GM18858 (cell line): ENCODE results near the gene DIAPH3.

ENCODE experiments used
- ATAC-seq: cut with Tn5 transposase; IDR thresholded peaks from one replicate; pipeline ENCODE4 v1.9.1; 2021; ENCODE audit not compliant: unreplicated experiment

The DIAPH3 gene

DNA sequence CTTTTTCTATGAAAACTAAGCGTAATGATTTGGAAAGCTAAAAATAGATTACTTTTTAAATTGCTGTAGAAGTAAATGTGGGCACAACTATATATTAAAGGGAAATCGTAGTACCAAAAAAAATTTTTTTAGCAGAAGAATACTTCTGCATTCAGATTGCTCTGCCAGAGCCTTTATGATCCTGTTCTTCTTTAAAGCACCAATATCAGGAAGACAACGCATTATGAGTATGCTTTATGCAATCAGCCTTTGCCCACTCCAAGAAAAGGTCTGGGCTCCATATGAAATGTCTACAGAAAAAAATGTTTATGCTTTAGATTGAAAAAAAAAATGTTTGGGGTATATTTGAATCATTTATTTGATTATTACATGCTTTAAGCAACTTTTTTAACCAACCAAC, 137.4 kb downstream of the DIAPH3 start:
- no peak for ATAC-seq

DNA sequence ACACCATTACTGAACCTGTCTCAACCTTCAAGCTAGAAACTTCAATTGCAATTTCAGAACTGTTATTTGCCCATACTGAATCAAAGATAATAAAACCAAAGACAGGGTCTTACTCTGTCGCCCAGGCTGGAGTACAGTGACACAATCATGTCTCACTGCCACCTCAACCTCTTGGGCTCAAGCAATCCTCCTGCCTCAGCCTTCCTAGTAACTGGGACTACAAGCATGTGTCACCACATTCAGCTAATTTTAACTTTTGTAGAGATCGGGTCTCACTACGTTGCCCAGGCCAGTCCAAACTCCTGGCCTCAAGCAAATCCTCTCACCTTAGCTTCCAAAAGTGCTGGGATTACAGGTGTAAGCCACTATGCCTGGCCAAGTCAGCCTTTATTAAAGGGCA, 143.4 kb downstream of the DIAPH3 start:
- ATAC-seq: no peak

DNA sequence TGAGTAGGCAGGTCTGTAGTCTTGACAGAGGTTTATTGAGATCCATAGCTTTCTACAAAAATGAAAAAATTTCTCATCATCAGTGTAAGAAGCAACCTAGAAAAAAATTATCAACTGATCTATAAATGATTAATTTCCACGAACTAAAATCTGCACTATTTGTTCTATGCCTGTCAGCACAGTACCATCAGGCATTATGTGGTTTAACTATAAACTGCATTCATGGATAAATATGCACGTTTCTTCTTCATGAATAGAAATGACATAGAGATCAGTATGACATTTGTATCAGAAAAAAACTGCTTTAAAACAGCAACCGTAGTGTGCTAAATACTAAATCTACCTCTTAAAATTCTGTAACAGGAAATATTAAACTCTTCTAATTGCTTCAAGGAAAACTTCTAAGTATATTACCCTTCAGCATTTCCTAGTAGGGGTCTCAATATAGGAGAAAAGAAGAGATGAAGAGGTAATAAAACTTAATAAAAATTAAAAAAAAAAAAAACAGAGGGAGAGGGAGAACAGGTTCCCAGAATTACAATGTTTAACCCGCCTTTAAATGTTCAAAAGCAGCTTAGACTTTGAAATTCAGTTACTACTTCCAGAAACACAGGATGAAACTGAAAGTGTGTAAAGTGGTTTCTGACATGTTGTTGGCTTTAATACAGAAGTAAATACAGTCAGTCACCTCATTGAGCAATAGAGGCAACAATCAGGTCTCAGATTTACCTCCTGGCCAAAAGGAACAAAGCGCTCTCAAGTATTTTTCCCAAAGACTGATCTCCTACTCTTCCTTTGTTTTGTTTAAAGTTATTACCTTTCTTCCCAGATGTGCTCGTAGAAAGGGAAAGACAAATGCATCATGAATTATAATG, 144.4 kb downstream of the DIAPH3 start:
- peak; percentile 80 for ATAC-seq

DNA sequence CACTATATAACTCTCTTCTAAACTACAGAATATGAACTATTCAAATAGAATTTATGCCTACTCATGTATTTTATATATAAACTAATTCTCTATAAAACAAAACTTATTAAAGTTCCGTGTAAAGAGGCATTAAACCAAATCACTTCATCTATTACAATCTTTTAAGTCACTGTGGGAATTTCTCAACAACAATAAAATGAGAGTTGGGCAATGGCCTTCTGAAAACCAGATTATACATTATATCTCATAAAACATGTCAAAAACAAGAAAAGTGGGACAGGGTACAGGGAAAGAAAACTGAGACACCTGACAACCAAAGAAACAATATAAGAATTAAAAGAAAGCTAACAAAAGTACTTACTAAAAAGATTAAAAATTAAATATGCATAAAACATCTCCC, 145.2 kb downstream of the DIAPH3 start:
- no peak for ATAC-seq

DNA sequence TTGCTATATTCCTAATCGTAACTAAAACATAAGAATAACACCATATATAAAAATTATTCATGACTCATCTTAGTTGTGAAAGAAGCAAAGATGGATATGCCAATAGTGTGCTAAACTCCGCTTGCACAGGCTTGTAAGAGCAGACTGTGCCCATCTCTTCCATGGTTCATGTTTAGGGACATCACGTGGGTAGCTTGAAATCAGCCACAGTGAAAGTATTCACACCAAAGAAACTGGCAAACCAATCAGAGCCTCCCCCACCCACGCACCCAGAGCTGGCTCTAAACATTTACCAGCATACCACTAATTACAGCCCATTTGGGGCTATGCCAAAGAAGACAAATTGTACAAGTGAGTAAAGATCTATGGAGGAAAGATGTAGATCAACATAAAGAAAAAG, 147.5 kb downstream of the DIAPH3 start:
- no peak for ATAC-seq

DNA sequence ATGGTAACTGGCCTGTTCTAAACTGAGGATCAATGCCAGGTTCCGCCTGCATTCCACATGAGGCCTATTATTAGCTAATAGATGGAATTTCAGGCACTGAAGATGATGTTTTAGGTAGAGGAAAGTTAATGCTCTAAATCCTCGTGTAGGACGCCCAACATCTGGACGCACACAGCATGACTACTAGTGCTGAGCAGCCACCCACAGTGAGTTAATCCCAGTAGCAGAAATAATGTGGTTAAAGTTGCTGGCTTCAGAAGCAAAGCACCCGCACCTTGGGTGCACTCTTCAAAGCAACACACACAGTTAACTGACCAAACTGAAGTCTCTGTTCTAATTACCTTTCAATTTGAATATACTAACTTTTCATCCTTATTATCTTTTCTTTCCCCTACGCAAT, 150.6 kb downstream of the DIAPH3 start:
- no peak for ATAC-seq

DNA sequence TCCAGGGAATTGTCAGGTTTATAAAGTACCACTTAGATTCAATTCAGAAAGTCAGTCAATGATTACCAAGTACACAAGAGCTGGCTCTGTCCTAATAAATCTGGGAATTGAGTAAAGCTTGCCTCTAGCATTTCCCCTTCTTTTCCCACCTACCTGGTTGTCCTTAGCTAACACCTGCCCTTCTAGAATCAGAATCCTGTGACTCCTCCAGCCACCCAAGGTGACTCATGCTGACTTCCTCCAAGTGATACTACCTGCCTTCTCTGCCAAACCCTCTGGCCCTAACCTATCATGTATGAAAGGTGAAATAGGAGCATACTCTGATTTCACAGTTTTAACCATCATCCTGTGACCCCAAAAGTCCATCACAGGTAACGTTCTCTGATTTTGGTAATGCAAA, 151.2 kb downstream of the DIAPH3 start:
- ATAC-seq: no peak

DNA sequence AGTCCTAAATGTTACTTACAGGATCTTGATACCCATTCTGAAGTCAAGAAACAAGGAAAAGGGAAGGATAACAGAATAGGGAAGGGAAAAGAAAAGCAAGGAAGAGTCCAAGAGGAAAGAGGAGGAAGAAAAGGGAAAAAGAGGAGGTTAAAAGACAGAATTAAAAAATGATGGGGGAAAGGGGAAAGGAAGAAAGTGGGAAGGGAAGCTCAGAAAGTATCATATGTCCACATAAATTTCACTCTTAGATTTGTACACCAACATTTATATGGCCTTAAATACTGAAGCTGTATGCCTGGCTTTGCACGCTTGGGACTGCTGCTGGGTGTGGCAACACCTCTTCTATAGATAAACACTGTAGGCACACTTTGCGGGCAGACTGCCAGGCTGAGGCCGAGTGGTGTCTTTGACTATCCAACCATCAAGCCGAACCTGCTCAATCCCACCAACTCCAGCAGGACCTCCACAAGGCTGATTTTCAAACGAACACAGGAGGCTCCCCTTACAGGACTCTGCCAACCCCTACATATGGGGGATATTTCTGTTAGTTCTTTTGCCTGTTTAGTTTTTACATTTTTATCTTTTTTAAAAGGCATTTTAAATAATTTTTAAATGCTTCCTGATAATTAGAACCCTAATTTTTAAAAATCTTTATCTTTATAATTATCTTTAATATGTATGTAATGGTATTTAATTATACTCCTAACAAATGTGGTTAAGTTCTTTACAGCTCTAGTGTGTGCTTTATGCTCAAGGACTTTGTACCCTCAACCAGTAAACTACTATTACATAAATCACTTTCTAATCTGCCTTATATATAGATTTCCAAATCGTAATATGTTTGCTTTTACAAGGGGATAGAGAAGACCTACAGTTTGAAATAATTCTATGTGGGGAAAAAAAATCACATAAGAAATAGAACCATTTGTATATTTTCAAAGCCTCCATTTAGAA, 154.2 kb downstream of the DIAPH3 start:
- ATAC-seq: no peak

DNA sequence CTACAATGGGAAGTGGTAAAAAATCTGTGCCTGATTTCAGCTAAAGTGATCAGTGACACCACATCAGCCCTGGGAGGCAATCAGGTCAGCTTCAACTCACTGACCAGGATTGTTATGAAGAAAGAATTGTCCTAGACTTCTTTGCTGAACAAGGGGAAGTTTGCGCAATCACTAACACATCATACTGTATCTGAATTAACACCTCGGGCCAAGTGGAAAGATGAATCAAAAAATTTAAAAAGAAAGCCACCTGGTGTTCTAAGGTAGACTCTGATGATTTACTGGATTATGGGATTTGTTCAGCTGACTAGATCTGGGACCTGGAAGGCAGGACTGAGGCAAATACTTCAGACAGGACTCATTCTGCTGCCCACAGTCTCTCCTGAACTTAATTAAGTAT, 161.8 kb downstream of the DIAPH3 start:
- no peak for ATAC-seq

DNA sequence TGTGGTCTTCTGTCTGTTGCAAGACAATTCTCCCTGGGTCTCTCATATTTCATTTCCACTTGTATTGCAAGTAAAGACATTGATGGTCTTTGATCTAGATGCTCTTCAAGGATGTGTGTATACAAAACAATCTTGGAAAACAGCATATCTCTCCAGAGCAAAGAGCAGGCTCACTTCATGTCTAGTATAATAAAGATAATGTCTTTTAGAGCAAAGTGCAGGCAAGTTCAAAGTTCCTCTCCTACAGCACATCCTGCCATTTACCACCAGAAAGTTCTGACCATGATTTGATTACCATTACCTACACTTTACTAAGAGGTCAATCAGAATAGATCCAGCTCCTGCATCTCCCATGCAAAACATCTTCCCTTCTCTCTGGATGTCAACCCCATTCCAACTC, 162.8 kb downstream of the DIAPH3 start:
- ATAC-seq: no peak

DNA sequence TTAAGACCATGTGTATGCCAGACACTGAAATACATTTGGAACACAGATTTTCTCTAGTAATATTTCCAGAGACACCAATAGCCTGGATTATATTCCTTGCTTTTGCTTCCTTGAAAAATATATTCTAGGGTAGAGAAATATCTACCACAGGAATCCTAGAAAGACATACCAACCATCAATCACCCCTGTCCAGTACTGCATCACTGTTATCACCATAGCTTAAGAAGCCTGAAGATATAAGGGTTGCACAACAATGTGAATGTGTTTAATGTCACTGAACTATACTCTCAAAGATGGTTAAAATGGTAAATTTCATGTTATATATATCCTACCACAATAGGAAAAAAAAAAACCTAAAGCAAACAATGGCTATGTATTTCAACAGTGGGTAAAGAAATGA, 163.6 kb downstream of the DIAPH3 start:
- ATAC-seq: no peak

DNA sequence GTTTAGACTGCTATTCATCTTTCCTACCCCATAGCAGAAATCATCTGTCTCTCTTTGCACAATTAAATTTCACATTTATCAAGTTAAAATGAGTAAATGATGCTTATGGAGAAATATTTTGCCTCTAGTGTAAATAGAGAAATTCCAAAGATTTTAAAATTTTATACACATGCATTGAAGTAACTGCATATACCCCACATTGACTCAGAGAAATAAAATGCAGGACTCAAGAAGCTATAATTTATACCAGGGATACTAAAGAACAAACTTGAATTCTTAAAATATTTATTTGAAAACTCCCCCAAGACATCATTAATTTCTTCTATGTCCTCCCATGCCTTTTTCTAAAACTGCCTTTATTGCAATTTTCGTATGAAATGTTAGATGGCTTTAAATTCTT, 165.8 kb downstream of the DIAPH3 start:
- no peak for ATAC-seq

DNA sequence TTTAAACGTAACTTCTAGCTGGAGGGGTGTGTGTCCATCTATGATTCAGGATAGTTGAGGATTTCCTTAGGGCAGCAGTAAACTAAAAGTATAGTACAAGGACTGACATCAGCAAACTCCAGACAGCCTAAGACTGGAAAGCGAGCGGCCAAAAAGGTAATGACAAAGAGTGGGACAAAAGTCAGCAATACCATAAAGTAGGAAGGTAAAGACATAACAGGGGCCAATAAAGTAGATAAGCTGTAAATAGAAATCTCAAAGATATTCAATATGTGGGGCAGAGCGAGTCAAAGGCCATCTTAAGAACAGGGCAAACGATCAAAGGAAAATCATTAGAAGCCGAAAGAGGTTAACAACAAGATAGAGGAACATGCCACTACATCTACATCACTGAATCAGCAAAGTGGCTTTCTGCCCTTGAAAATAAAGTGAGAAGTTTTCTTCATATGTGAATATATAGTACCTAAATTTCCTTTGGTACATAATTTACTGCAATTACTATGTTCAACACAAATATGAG, 167.2 kb downstream of the DIAPH3 start:
- ATAC-seq: no peak

DNA sequence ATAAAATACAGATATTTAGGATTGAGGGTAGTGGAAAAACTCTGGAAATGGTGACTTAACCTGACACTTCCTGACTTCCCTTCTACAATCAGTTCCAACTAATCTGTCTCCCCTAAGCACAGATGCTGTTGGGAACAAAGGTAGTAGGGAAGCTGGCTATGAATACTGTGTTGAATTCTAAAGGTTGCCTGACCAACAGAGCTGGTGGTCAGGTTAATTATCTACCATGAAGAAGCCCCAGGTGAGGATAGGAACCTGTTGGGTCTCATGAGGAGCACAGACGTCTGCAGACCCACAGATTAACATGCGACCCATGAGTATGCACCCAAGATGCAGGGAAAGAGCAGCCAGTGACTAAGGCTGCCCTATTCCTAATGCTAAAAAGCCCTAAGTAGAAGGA, 172.3 kb downstream of the DIAPH3 start:
- ATAC-seq: no peak

DNA sequence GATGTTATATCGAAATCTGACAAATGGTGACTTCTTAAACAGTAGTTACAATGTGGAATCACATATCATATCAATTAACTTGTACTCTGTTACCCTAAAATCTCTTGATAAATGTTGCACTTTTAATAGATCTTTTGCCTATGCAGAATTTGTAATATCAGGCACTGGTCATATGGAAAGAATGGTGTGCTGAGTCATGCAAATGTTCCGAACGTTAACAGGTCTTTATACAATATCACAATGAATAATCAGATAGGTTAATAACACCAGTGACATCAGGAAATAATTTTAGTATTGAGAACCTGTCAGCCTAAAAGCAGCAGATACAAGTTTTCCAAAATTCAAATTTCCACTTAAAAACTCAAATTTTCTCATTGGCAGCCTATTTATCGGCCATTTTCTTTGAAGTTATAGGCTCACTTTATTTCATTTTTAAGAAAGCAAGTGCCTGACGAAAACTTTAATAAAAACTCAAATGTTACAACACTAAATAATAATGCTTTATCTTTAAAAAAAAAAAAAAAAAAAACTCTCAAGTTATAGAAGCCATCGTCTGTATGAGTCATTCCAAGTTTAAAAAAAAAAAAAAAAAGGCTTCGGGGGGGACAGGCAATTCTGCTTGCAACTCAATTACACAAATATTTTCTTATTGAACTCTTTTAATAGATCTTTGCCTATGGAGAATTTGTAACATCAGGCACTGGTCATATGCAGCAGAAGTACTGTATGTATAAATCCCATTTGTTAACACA, 180.9 kb downstream of the DIAPH3 start:
- no peak for ATAC-seq

DNA sequence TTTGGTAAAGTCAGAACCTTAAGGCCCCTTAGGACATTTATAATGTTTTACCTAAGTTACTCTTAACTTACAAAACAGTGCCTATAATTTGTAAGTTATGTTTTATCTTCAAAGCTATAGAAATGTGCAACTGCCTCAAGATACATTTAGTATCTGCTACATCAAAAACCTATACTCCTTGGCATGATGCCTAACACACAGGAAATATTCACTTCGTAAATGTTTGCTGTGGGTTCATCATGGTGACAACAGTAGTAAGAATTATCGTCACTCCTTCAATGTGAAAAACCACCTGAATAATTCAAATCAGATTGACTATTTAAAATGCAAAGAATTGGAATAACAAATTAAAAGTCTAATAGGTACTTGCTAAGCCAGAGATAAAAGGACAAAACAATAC, 184.1 kb downstream of the DIAPH3 start:
- ATAC-seq: no peak

DNA sequence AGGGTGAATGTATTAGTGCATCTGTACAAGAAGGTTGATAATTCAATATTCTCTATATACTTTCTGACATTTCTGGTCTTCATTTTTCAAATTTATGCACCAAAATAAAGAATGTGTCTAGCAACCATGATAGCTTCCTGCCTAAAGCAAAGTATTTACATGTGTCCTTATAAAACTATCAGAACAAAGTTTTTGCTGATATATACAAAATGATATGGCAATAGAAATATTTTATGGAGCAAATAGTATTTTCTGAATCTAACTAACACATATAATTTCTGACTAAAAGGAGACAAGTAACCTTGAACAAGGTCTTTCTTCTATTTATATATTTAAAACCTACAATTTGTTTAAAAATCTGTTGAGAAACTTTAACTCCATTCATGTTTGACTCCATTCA, 184.9 kb downstream of the DIAPH3 start:
- ATAC-seq: no peak

DNA sequence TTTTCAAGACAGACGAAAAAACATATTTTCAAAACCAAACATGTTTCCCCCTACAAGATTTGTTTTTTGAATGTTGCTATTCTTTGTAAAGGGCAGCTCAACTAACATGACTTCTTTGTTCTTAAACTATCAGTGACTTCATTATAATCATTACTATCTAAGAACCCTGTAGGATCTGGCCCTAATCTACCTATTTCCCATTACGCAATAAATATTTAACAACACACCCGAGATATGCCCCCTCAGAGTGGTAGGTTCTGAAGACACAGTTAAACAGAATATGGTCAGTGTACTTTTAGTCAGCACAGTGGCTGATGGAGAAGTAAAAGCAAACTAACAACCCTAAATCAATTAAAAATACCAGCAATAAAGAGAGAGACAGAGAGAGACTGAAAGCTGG, 186.9 kb downstream of the DIAPH3 start:
- ATAC-seq: no peak

DNA sequence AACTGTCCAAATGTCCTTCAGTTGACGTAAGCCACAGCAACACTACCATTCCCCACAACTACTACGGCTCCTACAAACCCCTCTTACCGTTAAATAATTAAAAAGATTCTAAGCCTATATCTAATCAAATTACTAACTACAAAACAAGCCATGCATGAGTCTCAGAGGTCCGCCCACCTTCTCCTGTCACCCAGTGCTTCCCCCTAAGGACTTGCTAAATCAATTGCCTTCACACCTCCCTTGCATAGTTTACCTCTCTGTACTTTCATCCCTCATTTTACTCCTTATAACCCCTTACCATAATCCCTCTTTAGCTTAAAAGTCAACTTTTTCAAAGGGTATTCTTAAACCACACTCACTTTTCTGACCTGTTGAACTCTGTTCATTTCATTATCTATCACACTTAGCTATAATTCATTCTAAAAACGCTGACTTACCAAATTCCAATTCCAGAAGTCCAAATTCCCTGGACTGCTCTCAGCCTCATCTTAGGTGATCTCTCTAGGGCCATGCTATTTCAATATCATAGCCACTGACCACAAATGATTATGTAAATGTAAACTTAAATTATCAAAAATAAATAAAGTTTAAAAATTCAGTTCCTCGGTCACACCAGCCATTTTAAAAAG, 187.8 kb downstream of the DIAPH3 start:
- ATAC-seq: no peak

DNA sequence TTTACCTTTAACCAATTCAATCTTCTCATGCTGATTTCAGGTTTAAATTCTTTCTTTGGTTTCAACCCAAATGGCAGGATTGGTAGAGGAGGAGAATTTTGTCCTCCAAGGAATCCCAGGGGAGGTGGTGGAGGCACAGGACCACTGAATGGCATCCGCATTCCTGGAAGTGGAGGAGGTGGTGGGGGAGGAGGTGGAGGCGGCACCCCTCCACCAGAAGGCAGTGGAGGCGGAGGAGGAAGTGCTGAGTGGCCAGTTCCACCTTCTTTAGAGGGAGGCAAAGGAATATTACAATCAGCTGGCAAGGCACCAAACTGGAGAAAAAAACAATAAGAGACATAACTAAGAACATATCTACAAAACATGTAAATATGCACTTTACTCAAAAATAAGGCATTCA, 192.9 kb downstream of the DIAPH3 start:
- ATAC-seq: no peak

DNA sequence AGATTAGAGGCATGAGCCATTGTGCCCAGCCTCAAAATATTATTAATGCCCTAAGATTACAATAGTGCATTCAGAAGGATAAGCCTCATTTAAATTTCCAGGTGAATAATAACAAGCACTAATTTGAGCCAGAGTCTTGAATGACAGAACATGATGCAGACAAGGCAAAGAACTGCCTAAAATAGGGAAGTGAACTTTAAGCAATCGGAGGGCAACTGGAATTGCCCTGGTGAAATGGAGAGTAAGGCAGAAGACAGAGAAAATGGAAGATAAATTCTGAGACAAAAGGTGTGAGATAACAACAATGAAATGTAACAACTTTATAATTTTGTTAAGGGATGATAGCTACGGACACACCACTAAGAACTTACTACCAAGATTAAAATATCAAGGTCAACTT, 199.9 kb downstream of the DIAPH3 start:
- no peak for ATAC-seq
